SIG-M5 treated with dmso at 0.1 percent for 504 hours (cell line): Measurements from ENCODE around the gene GNPNAT1.
A peak's percentile ranks its signal among the peaks of the same experiment; 100 is the strongest.
"Not testable (repeated sequence)": the region's sequence is repeated elsewhere in the genome, so short reads cannot be mapped to it uniquely, and the experiment has no call there.

Experiments
- DNase-seq: peaks from one replicate; lab custom pipeline; 2025; ENCODE audit not compliant: unreplicated experiment; lab: John Stamatoyannopoulos, UW

GNPNAT1 gene

GRCh38 chr14:52729925-52730708, 61.3 kb downstream of the GNPNAT1 start, which contains the start of gene STYX:
STYX (plus strand) TSS chr14:52730166; CDS start chr14:52730475, 309 bp downstream.
- peak; percentile 96 for DNase-seq

- no peak for DNase-seq
These were observed 61.9 kb downstream of the GNPNAT1 start for GRCh38 chr14:52729585-52729924.

- DNase-seq: not testable (repeated sequence)
These were observed 62.4 kb downstream of the GNPNAT1 start for GRCh38 chr14:52729035-52729434.

GRCh38 chr14:52727509-52727908, 63.9 kb downstream of the GNPNAT1 start:
- not testable (repeated sequence) for DNase-seq
